GM12878 (cell line): ENCODE data around the gene PDE9A. TPM values are rescaled to one million over a fixed set of nuclear protein-coding genes. Genes with fewer than 3 reads are reported as not detected.

Experiments
- ATAC-seq: fragments of 200-7000 bp; cut with Tn5 transposase; 3 replicates; pipeline ENCODE4 v1.9.1; 2020; ENCODE audit warnings: mild to moderate bottlenecking, moderate library complexity
- BruUV-seq: library from RNA; stranded (reverse); fragments of 400-500 nt; replicated peaks from 2 replicates; lab custom pipeline; 2021; lab: Mats Ljungman, UMichigan
- CTCF ChIA-PET: fragments of 300-600 bp; sonication (Branson Sonifier 250); formaldehyde crosslinking; extraction: SDS; loops from one replicate; lab custom pipeline; 2021; ENCODE audit warnings: inconsistent platforms; lab: Yijun Ruan, JAX
- POLR2A ChIA-PET: fragments of 350-600 bp; formaldehyde crosslinking; extraction: SDS; loops from one replicate; lab custom pipeline; 2021; ENCODE audit warnings: inconsistent platforms; lab: Charles Lee
- RAD21 ChIA-PET: fragments of 300-600 bp; sonication (Branson Sonifier 250); formaldehyde crosslinking; loops from one replicate; lab custom pipeline; 2023; ENCODE audit warnings: antibody characterized with exemption; ENCODE audit not compliant: unreplicated experiment; lab: Charles Lee
- SMC1A ChIA-PET: fragments of 300-600 bp; sonication (Branson Sonifier 250); formaldehyde crosslinking; loops from one replicate; lab custom pipeline; 2023; ENCODE audit not compliant: unreplicated experiment, uncharacterized antibody; lab: Charles Lee
- DNase-seq: peaks from one replicate; pipeline ENCODE4 v3.0.0-alpha.2; 2011; ENCODE audit warnings: low read depth, low spot score
- FAIRE-seq: peaks from 3 replicates; lab custom pipeline; 2011; peaks lifted over from hg19 to GRCh38; lab: Jason Lieb, UNC
- H2AFZ ChIP-seq: 2 replicates; pipeline ENCODE4 v1.6.0; 2011; ENCODE audit warnings: low read depth, low read length, control low read depth; ENCODE audit not compliant: control insufficient read depth
- H3K27ac ChIP-seq: 2 replicates; pipeline ENCODE4 v1.5.1; 2011; ENCODE audit warnings: control low read depth; ENCODE audit not compliant: control insufficient read depth, insufficient read depth
- H3K27me3 ChIP-seq, 2 experiments: replicated peaks in 1 of 2; 2 replicates each; pipeline versions ENCODE4 v1.6.0 to v1.6.1; 2011; ENCODE audit warnings: low read length in 1 of 2; ENCODE audit not compliant: control insufficient read depth in 2 of 2, insufficient read depth in 2 of 2
- H3K36me3 ChIP-seq, 2 experiments: 2 replicates each; pipeline ENCODE4 v1.5.1; 2011; ENCODE audit warnings: low read length in 1 of 2; ENCODE audit not compliant: control insufficient read depth in 2 of 2, insufficient read depth in 2 of 2
- H3K4me1 ChIP-seq: 2 replicates; pipeline ENCODE4 v1.6.1; 2011; ENCODE audit warnings: mild to moderate bottlenecking, low read length, moderate library complexity, mixed read lengths; ENCODE audit not compliant: control insufficient read depth, insufficient read depth
- H3K4me2 ChIP-seq: 2 replicates; pipeline ENCODE4 v1.6.0; 2011; ENCODE audit warnings: control low read depth; ENCODE audit not compliant: control insufficient read depth, insufficient read depth
- H3K4me3 ChIP-seq: fragments of 200-600 bp; sonication (generic); 2 replicates; pipeline ENCODE4 v1.5.1; 2016
- H3K79me2 ChIP-seq: 2 replicates; pipeline ENCODE4 v1.6.0; 2011; ENCODE audit warnings: low read length; ENCODE audit not compliant: control insufficient read depth, insufficient read depth
- H3K9ac ChIP-seq: 2 replicates; pipeline ENCODE4 v1.8.0; 2011; ENCODE audit warnings: low read length, control low read depth, mixed read lengths; ENCODE audit not compliant: control insufficient read depth, insufficient read depth
- H3K9me3 ChIP-seq: replicated peaks from 3 replicates; pipeline ENCODE4 v1.5.1; 2011; ENCODE audit warnings: mild to moderate bottlenecking, low read length; ENCODE audit not compliant: control insufficient read depth, insufficient read depth
- H4K20me1 ChIP-seq: 2 replicates; pipeline ENCODE4 v1.6.0; 2011; ENCODE audit not compliant: control insufficient read depth, insufficient read depth
- BCL3 ChIP-seq: IDR thresholded peaks from 2 replicates; pipeline ENCODE4 v1.6.1; 2011; ENCODE audit warnings: borderline replicate concordance, low read depth, mild to moderate bottlenecking, moderate library complexity, low read length; ENCODE audit not compliant: insufficient read depth, poor library complexity, severe bottlenecking
- HDGF ChIP-seq: fragments of 450-650 bp; IDR thresholded peaks from 2 replicates; pipeline ENCODE4 v1.6.1; 2016; ENCODE audit warnings: antibody characterized with exemption
- IRF4 ChIP-seq: IDR thresholded peaks from 2 replicates; pipeline ENCODE4 v1.6.1; 2011; ENCODE audit warnings: low read depth, low read length
- JUND ChIP-seq: IDR thresholded peaks from 2 replicates; pipeline ENCODE4 v1.6.1; 2012; ENCODE audit warnings: low read depth, mild to moderate bottlenecking, low read length, improper control_type of control experiment, moderate library complexity
- KDM1A ChIP-seq: fragments of 200-600 bp; sonication (generic); IDR thresholded peaks from 2 replicates; pipeline ENCODE4 v1.6.1; 2016; ENCODE audit warnings: borderline replicate concordance
- MLLT1 ChIP-seq: fragments of 450-650 bp; IDR thresholded peaks from 2 replicates; pipeline ENCODE4 v1.6.1; 2016; ENCODE audit warnings: mild to moderate bottlenecking
- NRF1 ChIP-seq: conservative IDR thresholded peaks from 2 replicates; pipeline ENCODE4 v1.6.1; 2011; ENCODE audit warnings: mild to moderate bottlenecking, low read depth, low read length, improper control_type of control experiment
- PAX5 ChIP-seq: IDR thresholded peaks from 2 replicates; pipeline ENCODE4 v1.6.1; 2011; ENCODE audit warnings: low read depth, low read length, borderline replicate concordance
- PBX3 ChIP-seq: IDR thresholded peaks from 2 replicates; pipeline ENCODE4 v1.6.1; 2011; ENCODE audit warnings: mild to moderate bottlenecking, low read depth, low read length, moderate library complexity; ENCODE audit not compliant: insufficient replicate concordance
- SIX5 ChIP-seq: IDR thresholded peaks from 2 replicates; pipeline ENCODE4 v1.6.1; 2011; ENCODE audit warnings: mild to moderate bottlenecking, low read depth, low read length, moderate library complexity; ENCODE audit not compliant: severe bottlenecking
- SKIL ChIP-seq: fragments of 450-650 bp; IDR thresholded peaks from 2 replicates; pipeline ENCODE4 v1.6.1; 2017; ENCODE audit warnings: mild to moderate bottlenecking, low read depth, inconsistent platforms; ENCODE audit not compliant: poor library complexity, severe bottlenecking
- ZNF384 ChIP-seq: IDR thresholded peaks from 2 replicates; pipeline ENCODE4 v1.6.1; 2012; ENCODE audit warnings: low read depth, mild to moderate bottlenecking, low read length, improper control_type of control experiment, borderline replicate concordance
- ZNF592 ChIP-seq: fragments of 450-650 bp; IDR thresholded peaks from 2 replicates; pipeline ENCODE4 v1.6.1; 2017; ENCODE audit warnings: mild to moderate bottlenecking, moderate library complexity
- ZSCAN29 ChIP-seq: fragments of 450-650 bp; IDR thresholded peaks from 2 replicates; pipeline ENCODE4 v1.6.1; 2017; ENCODE audit warnings: mild to moderate bottlenecking, moderate library complexity
- WGBS: methylation state at CpG from one replicate; pipeline ENCODE4 v1.1.6; 2016; ENCODE audit warnings: low lambda C conversion rate; ENCODE audit not compliant: insufficient replicate concordance, insufficient coverage; ENCODE audit errors: missing lambda C conversion rate; 5-methylcytosine and 5-hydroxymethylcytosine counted together
- in situ Hi-C: fragments of 300-500 bp; cut with MboI; formaldehyde crosslinking; loops from 9 replicates; pipeline ENCODE4 v1.14.3; 2018; ENCODE audit warnings: mixed read lengths
- intact Hi-C: fragments of 100-400 bp; cut with micrococcal nuclease; formaldehyde crosslinking; loops from one replicate; pipeline ENCODE4 v1.14.2; 2022; ENCODE audit not compliant: unreplicated experiment
- polyA plus RNA-seq, 11 experiments: library from polyadenylated mRNA; depleted of rRNA in 4 of 11; unstranded in 6 of 11; stranded (reverse) in 5 of 11; fragments of >200 nt; fragmentation: Nextera tagmentation in 4 of 11; fragmentation: Illumina TruSeq in 1 of 11; extraction: Ambion mirVana in 4 of 11; extraction: Trizol in 1 of 11; gene quantifications; 1 replicate in 1 of 11; 2 replicates in 10 of 11; pipeline versions ENCODE4 v1.2.1 to v1.2.3, GENCODE V29; 2011 to 2016; ENCODE audit warnings: inconsistent platforms in 2 of 11, missing spikeins in 2 of 11, low read depth in 1 of 11
- total RNA-seq, 4 experiments: library from RNA; depleted of rRNA in 3 of 4; stranded (reverse); fragments of >200 nt in 3 of 4; fragmentation: Illumina TruSeq in 1 of 4; extraction: Trizol in 1 of 4; gene quantifications; 2 replicates each; pipeline versions ENCODE4 v1.2.1 to v1.2.3, GENCODE V29; 2013 to 2021

PDE9A gene
- total and polyA plus RNA-seq, 10 of the 15 experiments (the other 5 are each of a cell fraction or from before 2014, with no cell fraction given): 0.08 to 0.45 (median 0.20) TPM; not detected in 1

GRCh38 chr21:42799948-42800347, 146.5 kb downstream of the PDE9A start:
- WGBS: 1% methylated on average over 5 of the region's 5 CpGs
- H4K20me1 ChIP-seq: no peaks in the 10 kb centered on the region
- H3K4me3 ChIP-seq: no peak overlapping the region
- in situ Hi-C loops: no loop called here
- H3K4me2 ChIP-seq: no peak overlapping the region
- ChIA-PET CTCF (no interaction called here), RAD21 (no interaction called here), POLR2A (no interaction called here), SMC1A (no interaction called here)
- ATAC-seq (peak; percentile 59), FAIRE-seq (no peak), DNase-seq (no peak)
- intact Hi-C loops: no loop called here
- peaks cover 11% of the 10 kb centered on the region for H3K4me1 ChIP-seq
- H3K79me2 ChIP-seq: no peaks in the 10 kb centered on the region
- H3K36me3 ChIP-seq: no peaks in the 10 kb centered on the region
- no peaks in the 10 kb centered on the region for H3K9me3 ChIP-seq
- no peak overlapping the region for H3K27ac ChIP-seq
- H3K27me3 ChIP-seq: no peaks in the 10 kb centered on the region
- no TSS peak for BruUV-seq
- no peak overlapping the region for H3K9ac ChIP-seq
- H2AFZ ChIP-seq: no peak overlapping the region
- no peak for TF ChIP-seq JUND
- no peak for TF ChIP-seq ZNF384
- TF ChIP-seq PBX3: no peak
- TF ChIP-seq IRF4: no peak
- no peak for TF ChIP-seq BCL3
- TF ChIP-seq ZNF592: no peak
- TF ChIP-seq SIX5: no peak
- TF ChIP-seq KDM1A: no peak
- no peak for TF ChIP-seq ZSCAN29
- no peak for TF ChIP-seq PAX5
- no peak for TF ChIP-seq HDGF
- no peak for TF ChIP-seq NRF1
- TF ChIP-seq SKIL: no peak
- TF ChIP-seq MLLT1: no peak
